Skeletal muscle tissue (tissue), 4 donors: ENCODE results near the gene QSOX1. TPM values are rescaled to one million over a fixed set of nuclear protein-coding genes. Genes with fewer than 3 reads are reported as not detected.

Source experiments
- H3K27ac ChIP-seq: one replicate; pipeline ENCODE4 v1.7.0; 2013; ENCODE audit warnings: mild to moderate bottlenecking, low read depth, low read length, inconsistent platforms
- H3K27me3 ChIP-seq, 3 donors: one replicate each; pipeline ENCODE4 v1.7.0; 2013; ENCODE audit warnings: low read length in 3 of 3; ENCODE audit not compliant: control insufficient read depth in 3 of 3, insufficient read depth in 3 of 3
- H3K36me3 ChIP-seq, 3 donors: one replicate each; pipeline ENCODE4 v1.7.0; 2013; ENCODE audit warnings: low read length in 3 of 3; ENCODE audit not compliant: control insufficient read depth in 3 of 3, insufficient read depth in 3 of 3
- H3K4me1 ChIP-seq, 3 donors: one replicate each; pipeline ENCODE4 v1.7.0; 2013; ENCODE audit warnings: low read length in 3 of 3, mild to moderate bottlenecking in 3 of 3; ENCODE audit not compliant: control insufficient read depth in 3 of 3, insufficient read depth in 3 of 3
- H3K4me3 ChIP-seq, 3 donors: one replicate each; pipeline ENCODE4 v1.7.0; 2013; ENCODE audit warnings: low read length in 3 of 3
- H3K9ac ChIP-seq, 3 donors: one replicate each; pipeline ENCODE4 v1.7.0; 2013; ENCODE audit warnings: low read length in 3 of 3, mild to moderate bottlenecking in 3 of 3, moderate library complexity in 2 of 3, low read depth in 1 of 3
- H3K9me3 ChIP-seq, 3 donors: one replicate each; pipeline ENCODE4 v1.7.0; 2013; ENCODE audit warnings: low read length in 3 of 3; ENCODE audit not compliant: control insufficient read depth in 3 of 3
- total RNA-seq: library from RNA; depleted of rRNA; stranded (reverse); fragments of >200 nt; gene quantifications from one replicate; pipeline ENCODE4 v1.2.3, GENCODE V29; 2014
- donor health status: Osteomylitis.

Gene QSOX1
- total RNA-seq, 1 donor from 2014 or later, result 4.2 TPM

GRCh38 chr1:180167721-180168467, 13.2 kb downstream of the QSOX1 start:
- Histone ChIP-seq H3K27ac (peak overlapping the region; percentile 82), H3K4me3 (peak overlapping the region; percentile 28 to 61 (median 39)), H3K36me3 (peaks cover 0 to 4% (median 0%) of the 10 kb centered on the region in 3 donors), H3K9ac (peak overlapping the region; percentile 65 to 76 (median 74)), H3K27me3 (no peaks in the 10 kb centered on the region), H3K4me1 (peaks cover 52 to 54% (median 53%) of the 10 kb centered on the region in 3 donors), H3K9me3 (no peaks in the 10 kb centered on the region)

- H3K4me1 ChIP-seq, result peaks cover 58 to 62% (median 60%) of the 10 kb centered on the region in 3 donors
Observed at GRCh38 chr1:180168786-180169639, 14.3 kb downstream of the QSOX1 start.

GRCh38 chr1:180169640-180170195, 15.0 kb downstream of the QSOX1 start:
- Histone ChIP-seq H3K4me1 (peaks cover 63 to 67% (median 67%) of the 10 kb centered on the region in 3 donors), H3K9ac (peak overlapping the region in 1 of 3 donors; percentile 16), H3K4me3 (no peak overlapping the region), H3K9me3 (no peaks in the 10 kb centered on the region), H3K27ac (no peak overlapping the region), H3K27me3 (no peaks in the 10 kb centered on the region), H3K36me3 (peaks cover 0 to 4% (median 0%) of the 10 kb centered on the region in 3 donors)

More at GRCh38 chr1:180168786-180169639, 14.3 kb downstream of the QSOX1 start:
- H3K36me3 ChIP-seq, result peaks cover 0 to 4% (median 0%) of the 10 kb centered on the region in 3 donors
- H3K4me3 ChIP-seq, result no peak overlapping the region
- no peaks in the 10 kb centered on the region for H3K27me3 ChIP-seq
- no peaks in the 10 kb centered on the region for H3K9me3 ChIP-seq
- peak overlapping the region in 1 of 3 donors; percentile 45 for H3K9ac ChIP-seq
- peak overlapping the region; percentile 82 for H3K27ac ChIP-seq

DNA sequence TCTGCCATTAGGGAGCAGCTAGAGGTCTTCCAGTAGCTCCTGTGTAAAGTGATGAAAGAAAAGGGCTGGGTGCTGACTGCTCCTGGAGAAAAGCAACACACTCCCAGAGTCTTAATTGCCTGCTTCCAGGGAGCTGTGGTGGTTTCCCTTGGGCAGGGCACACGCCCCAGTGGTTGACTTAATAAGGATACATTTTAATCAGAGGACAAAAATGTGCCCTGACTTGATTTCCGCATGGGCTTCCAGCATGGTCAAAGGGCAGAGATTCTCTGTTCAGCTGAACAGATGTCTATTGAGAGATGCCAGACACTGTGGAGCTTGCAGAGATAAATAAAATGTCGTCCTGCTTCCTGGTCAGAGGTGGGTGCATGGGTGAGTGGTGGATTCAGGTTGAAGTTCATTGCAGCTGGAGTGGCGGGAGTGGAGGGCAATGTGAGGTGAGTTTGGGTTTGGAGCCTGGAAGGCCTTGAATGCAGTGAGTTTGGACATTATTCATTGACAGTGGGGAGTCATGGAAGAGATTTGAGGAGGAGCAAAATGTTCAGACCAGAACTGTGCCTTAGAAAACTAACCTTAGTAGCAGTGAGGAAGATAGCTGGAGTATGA, 16.0 kb downstream of the QSOX1 start:
- H3K4me1 ChIP-seq, result peaks cover 54 to 60% (median 58%) of the 10 kb centered on the region in 3 donors
- H3K36me3 ChIP-seq, result peaks cover 0 to 4% (median 0%) of the 10 kb centered on the region in 3 donors
- H3K9me3 ChIP-seq, result no peaks in the 10 kb centered on the region
- no peak overlapping the region for H3K9ac ChIP-seq
- H3K27ac ChIP-seq, result no peak overlapping the region
- H3K4me3 ChIP-seq, result no peak overlapping the region
- H3K27me3 ChIP-seq, result no peaks in the 10 kb centered on the region

GRCh38 chr1:180171691-180172090, 17.0 kb downstream of the QSOX1 start:
- Histone ChIP-seq H3K27me3 (no peaks in the 10 kb centered on the region), H3K9ac (no peak overlapping the region), H3K4me3 (no peak overlapping the region), H3K4me1 (peaks cover 44 to 49% (median 48%) of the 10 kb centered on the region in 3 donors), H3K36me3 (peaks cover 0 to 4% (median 0%) of the 10 kb centered on the region in 3 donors), H3K9me3 (no peaks in the 10 kb centered on the region), H3K27ac (no peak overlapping the region)

DNA sequence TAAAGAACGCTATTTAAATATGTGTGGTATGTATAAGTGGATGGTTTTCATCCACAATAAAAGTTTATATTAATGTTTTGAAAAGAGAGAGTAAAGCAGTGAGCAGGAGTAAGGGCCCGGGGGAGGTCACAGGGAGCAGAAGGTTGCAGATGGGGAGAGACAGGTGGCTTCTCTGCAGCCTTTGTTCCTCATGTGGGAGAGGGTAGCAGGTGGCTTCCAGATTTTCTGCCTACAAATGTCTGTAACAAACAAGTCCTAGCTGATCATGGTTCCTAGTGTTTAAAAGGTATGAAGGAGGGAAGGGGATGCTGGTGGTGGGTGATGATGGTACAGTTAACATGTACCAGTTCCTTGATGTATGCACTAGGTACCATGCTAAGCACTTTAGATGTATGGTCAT, 18.8 kb downstream of the QSOX1 start:
- H3K36me3 ChIP-seq, result peaks cover 0 to 4% (median 0%) of the 10 kb centered on the region in 3 donors
- peak overlapping the region in 1 of 3 donors; percentile 45 for H3K4me3 ChIP-seq
- no peaks in the 10 kb centered on the region for H3K27me3 ChIP-seq
- no peak overlapping the region for H3K27ac ChIP-seq
- H3K9ac ChIP-seq, result no peak overlapping the region
- H3K4me1 ChIP-seq, result peaks cover 27 to 32% (median 32%) of the 10 kb centered on the region in 3 donors
- H3K9me3 ChIP-seq, result no peaks in the 10 kb centered on the region

GRCh38 chr1:180173952-180174351, 19.3 kb downstream of the QSOX1 start:
- Histone ChIP-seq H3K9ac (peak overlapping the region in 1 of 3 donors; percentile 25), H3K9me3 (no peaks in the 10 kb centered on the region), H3K27me3 (no peaks in the 10 kb centered on the region), H3K4me3 (peak overlapping the region in 1 of 3 donors; percentile 45), H3K27ac (no peak overlapping the region), H3K4me1 (peaks cover 23 to 27% (median 27%) of the 10 kb centered on the region in 3 donors), H3K36me3 (peaks cover 0 to 2% (median 0%) of the 10 kb centered on the region in 3 donors)

DNA sequence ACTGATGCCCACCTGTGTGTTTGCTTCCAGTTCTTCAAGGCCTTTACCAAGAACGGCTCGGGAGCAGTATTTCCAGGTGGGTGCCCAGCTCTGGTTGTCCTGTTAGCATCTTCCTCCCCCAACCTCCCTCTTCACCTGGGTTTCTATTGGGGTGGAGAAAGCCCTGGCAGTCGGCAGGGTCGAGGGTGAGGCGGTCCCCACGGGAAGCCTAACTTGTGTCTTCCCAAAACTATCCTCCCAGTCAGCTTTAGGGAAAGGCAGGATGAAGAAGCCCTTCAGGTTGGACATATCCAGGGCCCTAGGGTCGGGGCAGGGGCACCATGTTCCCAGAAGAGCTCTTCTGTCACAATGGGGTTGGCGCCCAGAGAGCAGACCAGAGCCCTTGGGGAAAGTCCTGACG, 20.6 kb downstream of the QSOX1 start:
- peaks cover 2 to 4% (median 2%) of the 10 kb centered on the region in 3 donors for H3K36me3 ChIP-seq
- peaks cover 14 to 15% (median 14%) of the 10 kb centered on the region in 3 donors for H3K4me1 ChIP-seq
- no peak overlapping the region for H3K4me3 ChIP-seq
- H3K9me3 ChIP-seq, result no peaks in the 10 kb centered on the region
- no peak overlapping the region for H3K9ac ChIP-seq
- H3K27ac ChIP-seq, result no peak overlapping the region
- no peaks in the 10 kb centered on the region for H3K27me3 ChIP-seq

DNA sequence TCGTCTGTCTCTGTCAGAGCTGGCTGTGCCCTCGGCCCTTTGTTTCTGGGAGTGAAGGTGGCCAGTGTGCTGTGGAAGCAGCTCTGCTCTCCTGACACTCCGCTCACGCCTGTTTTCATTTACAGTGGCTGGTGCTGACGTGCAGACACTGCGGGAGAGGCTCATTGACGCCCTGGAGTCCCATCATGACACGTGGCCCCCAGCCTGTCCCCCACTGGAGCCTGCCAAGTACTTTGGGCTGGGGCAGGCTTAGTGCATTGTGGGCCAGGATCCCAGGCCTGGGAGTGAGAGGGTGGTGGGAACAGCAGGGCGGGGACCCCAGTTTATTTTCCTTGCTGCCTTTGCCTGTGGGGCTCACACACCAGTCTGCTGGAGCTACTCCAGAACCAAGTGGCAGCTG, 21.1 kb downstream of the QSOX1 start:
- Histone ChIP-seq H3K9ac (no peak overlapping the region), H3K27me3 (no peaks in the 10 kb centered on the region), H3K36me3 (peaks cover 0 to 4% (median 2%) of the 10 kb centered on the region in 3 donors), H3K4me3 (no peak overlapping the region), H3K27ac (no peak overlapping the region), H3K9me3 (no peaks in the 10 kb centered on the region), H3K4me1 (peaks cover 14 to 15% (median 14%) of the 10 kb centered on the region in 3 donors)
